HepG2 (cell line): ENCODE measurements around the gene TNFRSF13B. TPM values are rescaled to one million over a fixed set of nuclear protein-coding genes. Genes with fewer than 3 reads are reported as not detected.

Experiments
- ATAC-seq: fragments of 200-7000 bp; cut with Tn5 transposase; 3 replicates; pipeline ENCODE4 v1.9.1; 2020; ENCODE audit warnings: mild to moderate bottlenecking, moderate library complexity
- BruUV-seq: library from RNA; stranded (reverse); fragments of 400-500 nt; replicated peaks from 2 replicates; lab custom pipeline; 2021; lab: Mats Ljungman, UMichigan
- CTCF ChIA-PET: fragments of 300-600 bp; formaldehyde crosslinking; extraction: SDS; loops from one replicate; lab custom pipeline; 2021; ENCODE audit warnings: low total read pairs, inconsistent platforms, low intra/inter-chr PET ratio; lab: Yijun Ruan, JAX
- POLR2A ChIA-PET: fragments of 350-600 bp; sonication (Branson Sonifier 250); formaldehyde crosslinking; loops from one replicate; lab custom pipeline; 2020; ENCODE audit warnings: antibody characterized with exemption, inconsistent platforms; lab: Yijun Ruan, JAX
- DNase-seq: peaks from one replicate; pipeline ENCODE4 v3.0.0-alpha.2; 2015; ENCODE audit warnings: low spot score
- FAIRE-seq: peaks from 3 replicates; lab custom pipeline; 2011; peaks lifted over from hg19 to GRCh38; lab: Jason Lieb, UNC
- H2AFZ ChIP-seq: one replicate; pipeline ENCODE4 v1.6.1; 2011; ENCODE audit warnings: low read length, inconsistent platforms
- H3K27ac ChIP-seq: fragments of 300-600 bp; 3 replicates; pipeline ENCODE4 v1.8.0; 2011; ENCODE audit warnings: mixed run types, mild to moderate bottlenecking, mixed read lengths, low read length, inconsistent platforms; ENCODE audit not compliant: insufficient read depth; ENCODE audit errors: extremely low read length
- H3K27me3 ChIP-seq, 2 experiments: fragments of 200-600 bp in 1 of 2; 2 replicates in 1 of 2; 3 replicates in 1 of 2; pipeline versions ENCODE4 v1.6.0 to v1.8.0; 2011; ENCODE audit warnings: low read length in 2 of 2, mild to moderate bottlenecking in 2 of 2, moderate library complexity in 2 of 2, inconsistent platforms in 1 of 2; ENCODE audit not compliant: insufficient read depth in 2 of 2, control insufficient read depth in 1 of 2
- H3K36me3 ChIP-seq, 2 experiments: fragments of 200-600 bp in 1 of 2; replicated peaks in 1 of 2; 2 replicates in 1 of 2; 3 replicates in 1 of 2; pipeline versions ENCODE4 v1.5.1 to v1.8.0; 2011; ENCODE audit warnings: low read length in 2 of 2, inconsistent platforms in 1 of 2; ENCODE audit not compliant: insufficient read depth in 2 of 2, control insufficient read depth in 1 of 2
- H3K4me1 ChIP-seq: 2 replicates; pipeline ENCODE4 v1.5.1; 2012; ENCODE audit warnings: low read length, inconsistent platforms; ENCODE audit not compliant: insufficient read depth
- H3K4me2 ChIP-seq: 2 replicates; pipeline ENCODE4 v1.6.0; 2011; ENCODE audit warnings: low read depth, low read length, inconsistent platforms
- H3K4me3 ChIP-seq, 3 experiments: fragments of 200-600 bp in 1 of 3; sonication (generic), shearing (Covaris generic) in 1 of 3; replicated peaks in 1 of 3; 2 replicates each; pipeline ENCODE4 v1.5.1; 2011 to 2016; ENCODE audit warnings: low read length in 3 of 3, inconsistent platforms in 2 of 3, low read depth in 2 of 3, mild to moderate bottlenecking in 2 of 3, control low read depth in 1 of 3, mixed read lengths in 1 of 3; ENCODE audit not compliant: insufficient read depth in 1 of 3
- H3K79me2 ChIP-seq: one replicate; pipeline ENCODE4 v1.6.1; 2011; ENCODE audit warnings: low read length, inconsistent platforms; ENCODE audit not compliant: insufficient read depth
- H3K9ac ChIP-seq: 2 replicates; pipeline ENCODE4 v1.6.0; 2011; ENCODE audit warnings: mild to moderate bottlenecking, low read depth, low read length, inconsistent platforms; ENCODE audit not compliant: insufficient read depth
- H3K9me3 ChIP-seq: 2 replicates; pipeline ENCODE4 v1.5.1; 2012; ENCODE audit warnings: mild to moderate bottlenecking, low read length
- H4K20me1 ChIP-seq: 2 replicates; pipeline ENCODE4 v1.6.0; 2011; ENCODE audit warnings: inconsistent platforms, mild to moderate bottlenecking, low read length, moderate library complexity; ENCODE audit not compliant: insufficient read depth
- CHD4 ChIP-seq: fragments of 200-600 bp; sonication (generic); IDR thresholded peaks from 2 replicates; pipeline ENCODE4 v1.7.0; 2017; ENCODE audit warnings: mild to moderate bottlenecking, low read length, borderline replicate concordance
- HNRNPUL1 ChIP-seq: fragments of 200-400 bp; formaldehyde crosslinking; IDR thresholded peaks from 2 replicates; pipeline ENCODE4 v1.6.1; 2017; ENCODE audit warnings: low read depth, mild to moderate bottlenecking, low read length, moderate library complexity
- KAT7 ChIP-seq: IDR thresholded peaks from 2 replicates; pipeline ENCODE4 v1.6.1; 2018; ENCODE audit warnings: borderline replicate concordance, missing compliant biosample characterization
- MTF1 ChIP-seq: sonication (generic); formaldehyde crosslinking; IDR thresholded peaks from 2 replicates; pipeline ENCODE4 v1.5.0; 2020; ENCODE audit warnings: missing genetic modification reagents
- NR2C2 ChIP-seq: sonication (generic); formaldehyde crosslinking; IDR thresholded peaks from 2 replicates; pipeline ENCODE4 v1.4.0; 2020; ENCODE audit warnings: missing genetic modification reagents, mild to moderate bottlenecking, moderate library complexity, borderline replicate concordance
- SMAD1 ChIP-seq: sonication (generic); formaldehyde crosslinking; IDR thresholded peaks from 2 replicates; pipeline ENCODE4 v1.4.0; 2020; ENCODE audit warnings: missing genetic modification reagents, low read depth, mild to moderate bottlenecking, borderline replicate concordance
- SP1 ChIP-seq, 2 experiments: fragments of 450-650 bp in 1 of 2; sonication (generic) in 1 of 2; formaldehyde crosslinking in 1 of 2; IDR thresholded peaks; 2 replicates each; pipeline versions ENCODE4 v1.4.0 to v1.6.1; 2016 to 2020; ENCODE audit warnings: missing genetic modification reagents in 1 of 2
- TP53 ChIP-seq: sonication (generic); formaldehyde crosslinking; conservative IDR thresholded peaks from 2 replicates; pipeline ENCODE4 v1.4.0; 2020; ENCODE audit warnings: missing genetic modification reagents
- ZNF136 ChIP-seq: sonication (generic); formaldehyde crosslinking; IDR thresholded peaks from 2 replicates; pipeline ENCODE4 v1.8.1; 2022; ENCODE audit warnings: low read depth, mild to moderate bottlenecking, moderate library complexity, missing genetic modification reagents
- ZNF17 ChIP-seq: sonication (generic); formaldehyde crosslinking; IDR thresholded peaks from 2 replicates; pipeline ENCODE4 v1.5.0; 2020; ENCODE audit warnings: mild to moderate bottlenecking, missing genetic modification reagents
- ZNF251 ChIP-seq: sonication (generic); formaldehyde crosslinking; IDR thresholded peaks from 2 replicates; pipeline ENCODE4 v1.9.0; 2021; ENCODE audit warnings: mild to moderate bottlenecking, missing genetic modification reagents
- ZNF552 ChIP-seq: sonication (generic); formaldehyde crosslinking; IDR thresholded peaks from 2 replicates; pipeline ENCODE4 v1.9.0; 2022; ENCODE audit warnings: missing genetic modification reagents, mild to moderate bottlenecking, borderline replicate concordance
- ZNF629 ChIP-seq: sonication (generic); formaldehyde crosslinking; conservative IDR thresholded peaks from 2 replicates; pipeline ENCODE4 v1.5.0; 2020; ENCODE audit warnings: missing genetic modification reagents
- ZNF678 ChIP-seq: sonication (generic); formaldehyde crosslinking; IDR thresholded peaks from 2 replicates; pipeline ENCODE4 v1.4.0; 2020; ENCODE audit warnings: mild to moderate bottlenecking, missing genetic modification reagents
- ZNF788 ChIP-seq: sonication (generic); formaldehyde crosslinking; IDR thresholded peaks from 2 replicates; pipeline ENCODE4 v1.5.0; 2020; ENCODE audit warnings: mild to moderate bottlenecking, missing genetic modification reagents, borderline replicate concordance
- WGBS: methylation state at CpG from one replicate; pipeline ENCODE4 v1.1.6; 2017; ENCODE audit warnings: low lambda C conversion rate; 5-methylcytosine and 5-hydroxymethylcytosine counted together
- in situ Hi-C: cut with HindIII; loops from 2 replicates; pipeline ENCODE4 v1.10.0; 2017; ENCODE audit warnings: low pct_unique_long_range_greater_than_20kb; ENCODE audit not compliant: extremely low pct_ligation_motif_present
- intact Hi-C: fragments of 100-400 bp; cut with micrococcal nuclease; formaldehyde crosslinking; loops from one replicate; pipeline ENCODE4 v1.10.0; 2022; ENCODE audit not compliant: unreplicated experiment
- polyA plus RNA-seq, 8 experiments: library from polyadenylated mRNA; depleted of rRNA in 3 of 8; stranded (reverse) in 7 of 8; unstranded in 1 of 8; fragments of >200 nt; fragmentation: Illumina TruSeq in 4 of 8; extraction: Trizol in 4 of 8; gene quantifications; 2 replicates each; pipeline versions ENCODE4 v1.2.1 to v1.2.3, GENCODE V29; 2011 to 2016; ENCODE audit warnings: low read depth in 4 of 8, missing spikeins in 1 of 8, mixed read lengths in 1 of 8; ENCODE audit not compliant: insufficient read depth in 1 of 8
- total RNA-seq, 5 experiments: library from RNA; depleted of rRNA; stranded (reverse); fragments of >200 nt; fragmentation: Illumina TruSeq; extraction: Trizol; gene quantifications; 2 replicates each; pipeline ENCODE4 v1.2.3, GENCODE V29; 2016; ENCODE audit warnings: low read depth in 1 of 5
- TF ChIP-seq, protein P1 (sequence below): sonication (generic); formaldehyde crosslinking; IDR thresholded peaks from 2 replicates; pipeline ENCODE4 v1.5.0; 2020; ENCODE audit warnings: missing genetic modification reagents
- TF ChIP-seq, protein P2 (sequence below): sonication (generic); formaldehyde crosslinking; IDR thresholded peaks from 2 replicates; pipeline ENCODE4 v1.8.0; 2023; ENCODE audit warnings: mild to moderate bottlenecking, missing genetic modification reagents

The TNFRSF13B gene
- total and polyA plus RNA-seq, 2 of the 13 experiments (the other 11 are each of a cell fraction or from before 2014, with no cell fraction given): not detected

DNA sequence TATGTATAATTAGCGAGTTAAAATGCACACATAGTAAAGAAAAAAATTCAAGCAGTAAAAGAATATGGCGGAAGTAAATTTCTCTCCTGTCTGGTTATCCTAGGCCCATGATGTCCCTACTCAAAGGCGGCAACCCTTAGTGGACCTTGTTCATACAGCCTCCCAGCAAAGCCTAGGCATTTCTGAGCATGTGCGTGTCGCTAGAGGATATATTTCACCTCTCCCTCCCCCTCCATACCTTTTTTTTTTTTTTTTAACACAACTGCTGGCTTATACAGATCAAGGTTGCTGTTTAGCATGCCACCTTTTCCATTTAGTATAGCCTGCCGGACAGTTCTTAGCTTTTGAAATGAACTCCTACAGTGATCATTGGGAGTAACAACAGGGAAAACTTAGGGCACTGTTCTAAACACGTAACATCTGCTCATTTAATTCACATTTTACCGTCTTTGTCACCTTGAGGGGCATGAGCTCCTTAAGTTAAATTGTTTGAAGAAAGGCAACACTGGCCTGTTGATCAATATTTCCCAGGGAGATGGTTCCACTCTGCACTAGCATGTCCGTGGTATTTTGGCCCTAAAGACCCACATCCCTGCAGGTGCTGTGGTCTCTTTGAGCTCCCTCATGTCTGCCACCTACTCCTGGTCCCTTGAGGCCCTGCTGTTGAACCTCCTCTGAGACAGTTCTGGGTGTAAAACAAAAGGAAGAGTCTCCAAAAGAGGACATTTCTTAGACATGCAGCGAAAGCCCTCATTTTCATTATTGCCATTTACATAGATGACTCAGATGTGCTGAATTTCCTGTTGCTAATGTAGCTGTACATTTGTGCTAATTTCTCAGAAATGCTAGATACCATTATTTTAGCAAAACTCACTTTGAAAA lies 4.1 kb upstream of the TNFRSF13B start (continued):
- TF ChIP-seq, protein P1, sequence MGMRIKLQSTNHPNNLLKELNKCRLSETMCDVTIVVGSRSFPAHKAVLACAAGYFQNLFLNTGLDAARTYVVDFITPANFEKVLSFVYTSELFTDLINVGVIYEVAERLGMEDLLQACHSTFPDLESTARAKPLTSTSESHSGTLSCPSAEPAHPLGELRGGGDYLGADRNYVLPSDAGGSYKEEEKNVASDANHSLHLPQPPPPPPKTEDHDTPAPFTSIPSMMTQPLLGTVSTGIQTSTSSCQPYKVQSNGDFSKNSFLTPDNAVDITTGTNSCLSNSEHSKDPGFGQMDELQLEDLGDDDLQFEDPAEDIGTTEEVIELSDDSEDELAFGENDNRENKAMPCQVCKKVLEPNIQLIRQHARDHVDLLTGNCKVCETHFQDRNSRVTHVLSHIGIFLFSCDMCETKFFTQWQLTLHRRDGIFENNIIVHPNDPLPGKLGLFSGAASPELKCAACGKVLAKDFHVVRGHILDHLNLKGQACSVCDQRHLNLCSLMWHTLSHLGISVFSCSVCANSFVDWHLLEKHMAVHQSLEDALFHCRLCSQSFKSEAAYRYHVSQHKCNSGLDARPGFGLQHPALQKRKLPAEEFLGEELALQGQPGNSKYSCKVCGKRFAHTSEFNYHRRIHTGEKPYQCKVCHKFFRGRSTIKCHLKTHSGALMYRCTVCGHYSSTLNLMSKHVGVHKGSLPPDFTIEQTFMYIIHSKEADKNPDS: no peak
- TF ChIP-seq, all 625 proteins: peak for 0

DNA sequence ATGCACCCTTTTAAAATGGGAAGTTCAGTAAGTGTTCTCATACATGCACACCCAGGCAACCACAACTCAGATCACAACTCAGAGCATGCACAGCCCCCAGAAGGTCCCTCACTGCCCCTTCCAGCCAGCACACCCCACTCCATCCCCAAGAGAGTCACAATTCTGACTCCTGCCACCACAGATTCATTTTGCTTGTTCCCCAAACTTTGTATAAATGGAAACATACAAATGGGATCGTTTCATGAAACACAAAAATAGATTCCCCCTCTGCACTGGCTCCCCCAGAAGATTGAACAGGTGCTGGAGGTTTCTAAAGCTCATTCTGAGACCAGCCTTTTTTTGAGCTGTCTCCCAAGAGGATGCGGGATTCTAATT lies 3.3 kb upstream of the TNFRSF13B start:
- no peak overlapping the region for H3K4me2 ChIP-seq
- H4K20me1 ChIP-seq: no peaks in the 10 kb centered on the region
- intact Hi-C loops: no loop called here
- H3K9ac ChIP-seq: no peak overlapping the region
- TF ChIP-seq NR2C2 (no peak), ZNF629 (CRISPR knock-in tag) (no peak), ZNF251 (no peak), MTF1 (CRISPR knock-in tag) (no peak), KAT7 (CRISPR knock-in tag) (no peak), ZNF788 (CRISPR knock-in tag) (no peak), ZNF678 (CRISPR knock-in tag) (no peak), ZNF136 (CRISPR knock-in tag) (no peak), ZNF17 (CRISPR knock-in tag) (no peak), SP1 (IDR thresholded peaks at IDR 0.05) (no peak), SP1 (CRISPR knock-in tag; IDR thresholded peaks at IDR 0.05) (no peak), SMAD1 (CRISPR knock-in tag) (no peak), HNRNPUL1 (no peak), ZNF552 (CRISPR knock-in tag) (no peak), CHD4 (no peak), TP53 (no peak)
- TF ChIP-seq, protein P2, sequence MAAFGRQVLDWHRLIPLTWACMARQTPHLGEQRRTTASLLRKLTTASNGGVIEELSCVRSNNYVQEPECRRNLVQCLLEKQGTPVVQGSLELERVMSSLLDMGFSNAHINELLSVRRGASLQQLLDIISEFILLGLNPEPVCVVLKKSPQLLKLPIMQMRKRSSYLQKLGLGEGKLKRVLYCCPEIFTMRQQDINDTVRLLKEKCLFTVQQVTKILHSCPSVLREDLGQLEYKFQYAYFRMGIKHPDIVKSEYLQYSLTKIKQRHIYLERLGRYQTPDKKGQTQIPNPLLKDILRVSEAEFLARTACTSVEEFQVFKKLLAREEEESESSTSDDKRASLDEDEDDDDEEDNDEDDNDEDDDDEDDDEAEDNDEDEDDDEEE: no peak
- TF ChIP-seq, all 625 proteins: peak for 0
- in situ Hi-C loops: no loop called here
- 24% methylated on average over 2 of the region's 2 CpGs for WGBS
- H3K27ac ChIP-seq: no peak overlapping the region
- H3K79me2 ChIP-seq: no peaks in the 10 kb centered on the region
- no peak overlapping the region for H3K4me3 ChIP-seq
- no peak for FAIRE-seq
- peaks cover 7 to 53% of the 10 kb centered on the region in 2 experiments; a peak in 4 of 5 replicates for H3K27me3 ChIP-seq
- no peaks in the 10 kb centered on the region for H3K36me3 ChIP-seq
- no peak overlapping the region for H2AFZ ChIP-seq
- ATAC-seq: no peak
- CTCF ChIA-PET: no interaction called here
- BruUV-seq: no TSS peak
- no peak for DNase-seq
- no peaks in the 10 kb centered on the region for H3K4me1 ChIP-seq
- POLR2A ChIA-PET: no interaction called here
- H3K9me3 ChIP-seq: no peaks in the 10 kb centered on the region
